SK-N-SH treated with all-trans-retinoic acid at 6 μM for 48 hours (cell line): Measurements from ENCODE around the gene CAD.

Experiments
- ATAC-seq: fragments of 200-7000 bp; cut with Tn5 transposase; 3 replicates; pipeline ENCODE4 v1.9.1; 2020; ENCODE audit warnings: mild to moderate bottlenecking, moderate library complexity
- ARNTL ChIP-seq: fragments of 450-650 bp; formaldehyde crosslinking; IDR thresholded peaks from 2 replicates; pipeline ENCODE4 v1.5.0; 2020; ENCODE audit warnings: low read depth, mild to moderate bottlenecking, moderate library complexity, borderline replicate concordance
- BACH2 ChIP-seq: fragments of 250-450 bp; sonication (Bioruptor Pico); IDR thresholded peaks from 2 replicates; pipeline ENCODE4 v1.9.0; 2021; ENCODE audit warnings: mild to moderate bottlenecking, borderline replicate concordance
- CREB5 ChIP-seq: fragments of 250-450 bp; sonication (Bioruptor Pico); IDR thresholded peaks from 2 replicates; pipeline ENCODE4 v1.5.1; 2020; ENCODE audit warnings: low read depth, mild to moderate bottlenecking, moderate library complexity
- CSDC2 ChIP-seq: fragments of 250-450 bp; sonication (Bioruptor Pico); IDR thresholded peaks from 2 replicates; pipeline ENCODE4 v1.5.0; 2020; ENCODE audit warnings: mild to moderate bottlenecking, moderate library complexity
- ESRRG ChIP-seq: fragments of 250-450 bp; sonication (Bioruptor Pico); IDR thresholded peaks from 2 replicates; pipeline ENCODE4 v1.6.1; 2021; ENCODE audit warnings: mild to moderate bottlenecking
- GLIS3 ChIP-seq: fragments of 250-450 bp; sonication (Bioruptor Pico); IDR thresholded peaks from 2 replicates; pipeline ENCODE4 v1.5.0; 2020; ENCODE audit warnings: mild to moderate bottlenecking, moderate library complexity
- OSR1 ChIP-seq: fragments of 250-450 bp; sonication (Bioruptor Pico); IDR thresholded peaks from 2 replicates; pipeline ENCODE4 v1.8.0; 2022; ENCODE audit warnings: moderate library complexity, mild to moderate bottlenecking, inconsistent platforms
- POU6F1 ChIP-seq: fragments of 250-450 bp; sonication (Bioruptor Pico); IDR thresholded peaks from 2 replicates; pipeline ENCODE4 v1.8.0; 2021; ENCODE audit warnings: low read depth, mild to moderate bottlenecking, moderate library complexity, borderline replicate concordance
- TCF4 ChIP-seq: fragments of 250-450 bp; sonication (Bioruptor Pico); IDR thresholded peaks from 2 replicates; pipeline ENCODE4 v1.8.0; 2021; ENCODE audit warnings: mild to moderate bottlenecking, moderate library complexity, borderline replicate concordance
- TOX ChIP-seq: fragments of 250-450 bp; sonication (Bioruptor Pico); IDR thresholded peaks from 2 replicates; pipeline ENCODE4 v1.8.0; 2021; ENCODE audit warnings: mild to moderate bottlenecking, moderate library complexity, borderline replicate concordance
- ZFP3 ChIP-seq: fragments of 250-450 bp; sonication (Bioruptor Pico); IDR thresholded peaks from 2 replicates; pipeline ENCODE4 v1.5.0; 2020; ENCODE audit warnings: mild to moderate bottlenecking, moderate library complexity
- ZFP30 ChIP-seq: fragments of 450-650 bp; formaldehyde crosslinking; IDR thresholded peaks from 2 replicates; pipeline ENCODE4 v1.5.0; 2022; ENCODE audit warnings: mild to moderate bottlenecking, moderate library complexity
- ZNF565 ChIP-seq: fragments of 450-650 bp; formaldehyde crosslinking; conservative IDR thresholded peaks from 2 replicates; pipeline ENCODE4 v1.5.0; 2020; ENCODE audit warnings: low read depth, mild to moderate bottlenecking, moderate library complexity
- ZNF70 ChIP-seq: fragments of 450-650 bp; formaldehyde crosslinking; IDR thresholded peaks from 2 replicates; pipeline ENCODE4 v1.5.0; 2020; ENCODE audit warnings: mild to moderate bottlenecking, moderate library complexity
- ZNF8 ChIP-seq: fragments of 450-650 bp; formaldehyde crosslinking; IDR thresholded peaks from 2 replicates; pipeline ENCODE4 v1.5.0; 2020; ENCODE audit warnings: mild to moderate bottlenecking, moderate library complexity
- TF ChIP-seq, protein P1 (sequence below): fragments of 250-450 bp; sonication (Bioruptor Pico); IDR thresholded peaks from 2 replicates; pipeline ENCODE4 v1.5.0; 2020; ENCODE audit warnings: mild to moderate bottlenecking, moderate library complexity
- TF ChIP-seq, protein P2 (sequence below): fragments of 250-450 bp; sonication (Bioruptor Pico); IDR thresholded peaks from 2 replicates; pipeline ENCODE4 v1.5.1; 2021; ENCODE audit warnings: mild to moderate bottlenecking, moderate library complexity
- TF ChIP-seq, protein P3 (sequence below): fragments of 250-450 bp; sonication (Bioruptor Pico); IDR thresholded peaks from 2 replicates; pipeline ENCODE4 v1.8.0; 2020; ENCODE audit warnings: mild to moderate bottlenecking, moderate library complexity, borderline replicate concordance

CAD gene

DNA sequence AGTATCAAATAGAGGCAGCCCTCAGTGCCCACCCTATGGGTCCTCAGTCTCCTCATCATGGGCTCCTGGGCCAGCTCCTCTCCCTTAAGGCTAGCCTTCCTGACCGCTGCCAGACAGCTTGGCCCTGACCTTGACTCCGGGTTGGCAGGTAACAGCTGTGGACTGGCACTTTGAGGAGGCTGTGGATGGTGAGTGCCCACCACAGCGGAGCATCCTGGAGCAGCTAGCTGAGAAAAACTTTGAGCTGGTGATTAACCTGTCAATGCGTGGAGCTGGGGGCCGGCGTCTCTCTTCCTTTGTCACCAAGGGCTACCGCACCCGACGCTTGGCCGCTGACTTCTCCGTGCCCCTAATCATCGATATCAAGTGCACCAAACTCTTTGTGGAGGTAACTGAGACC, 19.0 kb downstream of the CAD start:
- ATAC-seq = no peak
- TF ChIP-seq POU6F1 = no peak

- no peak for TF ChIP-seq POU6F1
- TF ChIP-seq ZFP3 (CRISPR knock-in tag) = no peak
- TF ChIP-seq BACH2 (CRISPR knock-in tag) = no peak
- TF ChIP-seq GLIS3 (CRISPR knock-in tag) = no peak
- TF ChIP-seq, protein P1, sequence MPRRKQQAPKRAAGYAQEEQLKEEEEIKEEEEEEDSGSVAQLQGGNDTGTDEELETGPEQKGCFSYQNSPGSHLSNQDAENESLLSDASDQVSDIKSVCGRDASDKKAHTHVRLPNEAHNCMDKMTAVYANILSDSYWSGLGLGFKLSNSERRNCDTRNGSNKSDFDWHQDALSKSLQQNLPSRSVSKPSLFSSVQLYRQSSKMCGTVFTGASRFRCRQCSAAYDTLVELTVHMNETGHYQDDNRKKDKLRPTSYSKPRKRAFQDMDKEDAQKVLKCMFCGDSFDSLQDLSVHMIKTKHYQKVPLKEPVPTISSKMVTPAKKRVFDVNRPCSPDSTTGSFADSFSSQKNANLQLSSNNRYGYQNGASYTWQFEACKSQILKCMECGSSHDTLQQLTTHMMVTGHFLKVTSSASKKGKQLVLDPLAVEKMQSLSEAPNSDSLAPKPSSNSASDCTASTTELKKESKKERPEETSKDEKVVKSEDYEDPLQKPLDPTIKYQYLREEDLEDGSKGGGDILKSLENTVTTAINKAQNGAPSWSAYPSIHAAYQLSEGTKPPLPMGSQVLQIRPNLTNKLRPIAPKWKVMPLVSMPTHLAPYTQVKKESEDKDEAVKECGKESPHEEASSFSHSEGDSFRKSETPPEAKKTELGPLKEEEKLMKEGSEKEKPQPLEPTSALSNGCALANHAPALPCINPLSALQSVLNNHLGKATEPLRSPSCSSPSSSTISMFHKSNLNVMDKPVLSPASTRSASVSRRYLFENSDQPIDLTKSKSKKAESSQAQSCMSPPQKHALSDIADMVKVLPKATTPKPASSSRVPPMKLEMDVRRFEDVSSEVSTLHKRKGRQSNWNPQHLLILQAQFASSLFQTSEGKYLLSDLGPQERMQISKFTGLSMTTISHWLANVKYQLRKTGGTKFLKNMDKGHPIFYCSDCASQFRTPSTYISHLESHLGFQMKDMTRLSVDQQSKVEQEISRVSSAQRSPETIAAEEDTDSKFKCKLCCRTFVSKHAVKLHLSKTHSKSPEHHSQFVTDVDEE (CRISPR knock-in tag) = no peak
- no peak for TF ChIP-seq TOX (CRISPR knock-in tag)
- TF ChIP-seq, protein P2, sequence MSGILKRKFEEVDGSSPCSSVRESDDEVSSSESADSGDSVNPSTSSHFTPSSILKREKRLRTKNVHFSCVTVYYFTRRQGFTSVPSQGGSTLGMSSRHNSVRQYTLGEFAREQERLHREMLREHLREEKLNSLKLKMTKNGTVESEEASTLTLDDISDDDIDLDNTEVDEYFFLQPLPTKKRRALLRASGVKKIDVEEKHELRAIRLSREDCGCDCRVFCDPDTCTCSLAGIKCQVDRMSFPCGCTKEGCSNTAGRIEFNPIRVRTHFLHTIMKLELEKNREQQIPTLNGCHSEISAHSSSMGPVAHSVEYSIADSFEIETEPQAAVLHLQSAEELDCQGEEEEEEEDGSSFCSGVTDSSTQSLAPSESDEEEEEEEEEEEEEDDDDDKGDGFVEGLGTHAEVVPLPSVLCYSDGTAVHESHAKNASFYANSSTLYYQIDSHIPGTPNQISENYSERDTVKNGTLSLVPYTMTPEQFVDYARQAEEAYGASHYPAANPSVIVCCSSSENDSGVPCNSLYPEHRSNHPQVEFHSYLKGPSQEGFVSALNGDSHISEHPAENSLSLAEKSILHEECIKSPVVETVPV = no peak
- TF ChIP-seq CSDC2 = no peak
- TF ChIP-seq, all 23 proteins: peak for 0
- no peak for ATAC-seq
Measured at GRCh38 chr2:27236626-27237025, 19.5 kb downstream of the CAD start.

- ATAC-seq = no peak
- no peak for TF ChIP-seq OSR1
- TF ChIP-seq POU6F1 = no peak
- TF ChIP-seq ARNTL = no peak
- no peak for TF ChIP-seq ZNF565 (CRISPR knock-in tag)
- no peak for TF ChIP-seq CREB5 (CRISPR knock-in tag)
- no peak for TF ChIP-seq GLIS3 (CRISPR knock-in tag)
- TF ChIP-seq ESRRG (CRISPR knock-in tag) = no peak
- TF ChIP-seq, protein P1 (CRISPR knock-in tag) = no peak
- TF ChIP-seq ZNF70 (CRISPR knock-in tag) = no peak
- no peak for TF ChIP-seq TCF4 (CRISPR knock-in tag)
- TF ChIP-seq ZNF8 = no peak
- no peak for TF ChIP-seq ZFP30 (CRISPR knock-in tag)
- TF ChIP-seq, protein P3, sequence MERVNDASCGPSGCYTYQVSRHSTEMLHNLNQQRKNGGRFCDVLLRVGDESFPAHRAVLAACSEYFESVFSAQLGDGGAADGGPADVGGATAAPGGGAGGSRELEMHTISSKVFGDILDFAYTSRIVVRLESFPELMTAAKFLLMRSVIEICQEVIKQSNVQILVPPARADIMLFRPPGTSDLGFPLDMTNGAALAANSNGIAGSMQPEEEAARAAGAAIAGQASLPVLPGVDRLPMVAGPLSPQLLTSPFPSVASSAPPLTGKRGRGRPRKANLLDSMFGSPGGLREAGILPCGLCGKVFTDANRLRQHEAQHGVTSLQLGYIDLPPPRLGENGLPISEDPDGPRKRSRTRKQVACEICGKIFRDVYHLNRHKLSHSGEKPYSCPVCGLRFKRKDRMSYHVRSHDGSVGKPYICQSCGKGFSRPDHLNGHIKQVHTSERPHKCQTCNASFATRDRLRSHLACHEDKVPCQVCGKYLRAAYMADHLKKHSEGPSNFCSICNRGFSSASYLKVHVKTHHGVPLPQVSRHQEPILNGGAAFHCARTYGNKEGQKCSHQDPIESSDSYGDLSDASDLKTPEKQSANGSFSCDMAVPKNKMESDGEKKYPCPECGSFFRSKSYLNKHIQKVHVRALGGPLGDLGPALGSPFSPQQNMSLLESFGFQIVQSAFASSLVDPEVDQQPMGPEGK (CRISPR knock-in tag) = no peak
- TF ChIP-seq, protein P2 = no peak
Measured at GRCh38 chr2:27237341-27237945, 20.3 kb downstream of the CAD start.
